WTC11 (cell line): ENCODE measurements around the gene SULT1C2.

ENCODE experiments used
- CREB1 ChIP-seq: sonication (generic); formaldehyde crosslinking; IDR thresholded peaks from 2 replicates; pipeline ENCODE4 v1.8.0; 2023; ENCODE audit warnings: mild to moderate bottlenecking, missing genetic modification reagents
- CTCF ChIP-seq: fragments of 200-600 bp; IDR thresholded peaks from 2 replicates; pipeline ENCODE4 v1.8.0; 2022; ENCODE audit warnings: antibody characterized with exemption
- HMGXB4 ChIP-seq: sonication (generic); formaldehyde crosslinking; IDR thresholded peaks from 2 replicates; pipeline ENCODE4 v1.8.1; 2023; ENCODE audit warnings: mild to moderate bottlenecking, moderate library complexity, missing genetic modification reagents
- MYBL2 ChIP-seq: sonication (generic); formaldehyde crosslinking; IDR thresholded peaks from 2 replicates; pipeline ENCODE4 v1.8.1; 2023; ENCODE audit warnings: mild to moderate bottlenecking, moderate library complexity, missing genetic modification reagents

GRCh38 chr2:108323619-108324018 is 34.9 kb downstream of the SULT1C2 start:
- TF ChIP-seq MYBL2 (no peak), CTCF (no peak), HMGXB4 (CRISPR knock-in tag) (no peak), CREB1 (CRISPR knock-in tag) (no peak)
